Stimulated activated CD4-positive, alpha-beta T cell treated with anti-CD3 and anti-CD28 coated beads, Interleukin-12 subunit alpha, Interleukin-12 subunit beta, amount 100 ng/mL, for 48 hours (primary cell): ENCODE results near the gene QKI.
"Not testable (repeated sequence)": the region's sequence is repeated elsewhere in the genome, so short reads cannot be mapped to it uniquely, and the experiment has no call there.

Source experiments
- DNase-seq, 3 donors: peaks; one replicate each; pipeline ENCODE4 v3.0.0-alpha.2; 2020; ENCODE audit warnings: low read depth in 2 of 3, low spot score in 1 of 3

QKI gene

DNA sequence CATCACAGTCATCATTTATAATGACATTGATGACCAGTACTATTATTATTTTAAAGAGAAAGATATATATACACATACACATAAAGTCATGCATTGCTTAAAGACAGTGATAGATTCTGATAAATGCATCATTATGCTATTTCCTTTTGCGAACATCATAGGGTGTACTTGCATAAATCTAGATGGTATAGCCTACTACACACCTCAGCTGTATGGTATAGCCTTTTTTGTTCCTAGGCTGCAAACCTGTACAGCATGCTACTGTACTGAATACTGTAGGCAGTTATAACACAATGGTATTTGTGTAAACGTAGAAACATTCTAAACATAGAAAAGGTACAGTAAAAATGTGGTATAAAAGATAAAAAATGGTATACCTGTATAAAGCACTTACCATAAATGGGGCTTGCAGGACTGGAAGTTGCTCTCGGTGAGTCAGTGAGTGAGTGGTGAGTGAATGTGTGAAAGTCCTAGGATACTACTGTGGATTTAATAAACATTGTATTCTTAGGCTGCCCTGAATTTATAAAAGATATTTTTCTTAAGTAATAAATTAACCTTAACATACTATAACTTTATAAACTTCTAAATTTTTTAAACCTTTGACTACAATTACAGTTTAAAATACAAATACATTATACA, 23.9 kb downstream of the QKI start:
- DNase-seq, result no peak

DNA sequence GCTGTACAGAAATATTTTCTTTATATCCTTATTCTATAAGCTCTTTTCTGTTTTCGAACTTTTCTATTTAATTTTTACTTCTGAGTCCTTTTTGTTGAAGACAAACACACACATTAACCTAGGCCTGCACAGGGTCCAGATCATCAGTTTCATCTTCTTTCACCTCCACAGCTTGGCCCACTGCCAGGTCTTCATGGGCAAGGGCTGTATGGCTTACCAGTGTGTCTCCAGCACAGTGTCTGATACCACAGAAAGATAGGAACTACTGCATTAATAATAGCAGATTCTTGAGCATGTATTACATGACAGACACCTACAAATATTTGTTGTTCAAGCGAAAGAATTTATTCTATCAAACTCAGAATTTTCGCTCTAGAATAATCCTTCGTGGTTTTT, 24.4 kb downstream of the QKI start:
- DNase-seq, result peak in 2 of 3 donors; percentile 2 to 19

- not testable (repeated sequence) for DNase-seq
Measured at GRCh38 chr6:163439390-163439789, 24.9 kb downstream of the QKI start.

DNA sequence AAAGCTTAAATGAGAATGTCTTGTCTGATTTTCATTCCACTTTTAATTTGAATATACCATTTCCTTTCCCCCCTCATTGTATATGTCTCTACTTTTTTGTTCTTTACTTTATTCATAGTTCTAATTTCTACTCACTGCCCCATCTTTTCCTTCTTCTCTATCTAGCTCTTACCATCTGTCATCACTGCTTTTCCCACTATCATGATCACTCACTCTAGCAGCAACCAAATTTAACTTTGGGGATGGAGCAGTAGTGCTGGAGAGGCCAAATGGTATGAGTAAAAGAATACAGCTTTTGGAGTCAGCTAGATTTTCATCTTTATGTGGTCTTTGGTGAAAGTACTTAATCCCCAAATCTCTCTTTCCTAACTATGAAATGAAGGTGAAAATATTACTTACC, 25.5 kb downstream of the QKI start:
- DNase-seq, result no peak

GRCh38 chr6:163442336-163442735, 27.8 kb downstream of the QKI start:
- no peak for DNase-seq

DNA sequence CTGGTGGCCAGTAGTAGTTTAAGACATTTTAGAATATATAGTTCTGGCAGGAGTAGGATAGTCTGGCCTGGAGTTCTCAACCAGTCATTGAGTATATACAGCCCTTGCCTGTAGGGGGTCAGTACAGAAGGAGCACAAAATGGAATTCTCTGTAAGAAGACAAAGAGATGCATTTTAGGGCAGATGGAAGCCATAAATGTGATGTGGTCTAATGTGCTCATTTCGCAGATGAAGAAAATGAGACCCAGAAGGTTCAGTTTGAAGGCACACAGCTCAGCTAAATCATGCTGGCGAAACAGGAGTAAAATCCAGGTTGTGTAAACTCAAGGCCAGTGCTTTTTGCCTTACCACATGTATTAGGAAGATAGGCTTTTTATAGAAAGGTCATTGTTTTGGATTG, 29.6 kb downstream of the QKI start:
- DNase-seq, result no peak

DNA sequence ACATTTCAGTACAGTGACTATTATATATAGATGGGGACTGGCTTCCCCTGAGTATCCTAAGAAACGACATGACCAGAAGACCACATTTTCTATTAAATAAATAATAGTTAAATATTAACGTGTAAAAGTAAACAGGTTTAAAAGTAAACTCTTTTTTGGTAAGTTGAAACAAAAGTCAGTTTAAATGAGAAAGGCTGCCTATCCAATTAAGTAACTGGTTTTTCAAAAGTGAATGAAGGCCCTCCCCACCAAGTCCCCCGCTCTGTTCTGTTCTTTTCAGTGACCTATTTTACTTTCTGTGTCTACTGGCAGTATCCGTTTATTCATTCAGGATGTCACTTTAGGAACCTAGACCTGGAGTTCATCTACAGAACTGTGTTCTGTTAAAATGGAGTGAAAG, 32.0 kb downstream of the QKI start:
- no peak for DNase-seq

GRCh38 chr6:163449076-163449475, 34.6 kb downstream of the QKI start:
- no peak for DNase-seq

DNA sequence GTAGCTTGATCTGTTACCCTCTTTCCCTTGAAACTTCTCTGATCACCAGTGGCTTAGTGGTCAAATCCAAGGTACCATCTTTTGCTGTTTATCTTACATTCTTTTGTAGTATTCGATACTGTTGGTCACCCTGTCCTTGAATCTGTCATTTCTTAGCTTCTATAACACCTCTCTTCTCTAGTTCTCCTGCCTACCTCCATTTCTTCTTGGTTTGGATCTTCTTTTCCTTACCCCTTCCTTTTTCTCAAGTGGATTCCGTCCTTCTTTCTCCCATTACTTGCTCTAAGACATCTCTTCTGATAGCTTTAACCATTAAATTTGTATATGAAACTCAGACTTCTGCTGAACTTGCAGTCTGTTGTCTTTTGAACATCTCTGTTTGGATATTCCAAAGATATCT, 39.9 kb downstream of the QKI start:
- DNase-seq, result no peak

DNA sequence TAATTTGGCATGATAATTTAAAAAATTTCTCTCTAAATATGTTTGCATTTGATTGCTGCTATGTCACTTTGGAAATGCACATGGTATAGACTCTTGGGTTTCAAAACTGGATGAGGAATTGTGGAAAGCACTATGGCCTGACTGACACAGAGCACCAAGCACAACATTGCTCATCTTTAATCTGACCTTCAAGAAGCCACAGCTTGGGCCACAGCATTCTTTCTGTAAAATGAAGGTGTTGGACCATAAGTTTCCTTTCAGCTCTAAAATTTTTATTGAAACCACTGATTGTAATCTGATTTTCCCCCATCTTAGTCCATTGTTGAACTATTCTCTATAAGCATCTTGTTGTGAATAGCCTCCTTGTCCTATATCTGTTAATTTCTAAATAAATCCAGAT, 41.0 kb downstream of the QKI start:
- DNase-seq, result no peak

DNA sequence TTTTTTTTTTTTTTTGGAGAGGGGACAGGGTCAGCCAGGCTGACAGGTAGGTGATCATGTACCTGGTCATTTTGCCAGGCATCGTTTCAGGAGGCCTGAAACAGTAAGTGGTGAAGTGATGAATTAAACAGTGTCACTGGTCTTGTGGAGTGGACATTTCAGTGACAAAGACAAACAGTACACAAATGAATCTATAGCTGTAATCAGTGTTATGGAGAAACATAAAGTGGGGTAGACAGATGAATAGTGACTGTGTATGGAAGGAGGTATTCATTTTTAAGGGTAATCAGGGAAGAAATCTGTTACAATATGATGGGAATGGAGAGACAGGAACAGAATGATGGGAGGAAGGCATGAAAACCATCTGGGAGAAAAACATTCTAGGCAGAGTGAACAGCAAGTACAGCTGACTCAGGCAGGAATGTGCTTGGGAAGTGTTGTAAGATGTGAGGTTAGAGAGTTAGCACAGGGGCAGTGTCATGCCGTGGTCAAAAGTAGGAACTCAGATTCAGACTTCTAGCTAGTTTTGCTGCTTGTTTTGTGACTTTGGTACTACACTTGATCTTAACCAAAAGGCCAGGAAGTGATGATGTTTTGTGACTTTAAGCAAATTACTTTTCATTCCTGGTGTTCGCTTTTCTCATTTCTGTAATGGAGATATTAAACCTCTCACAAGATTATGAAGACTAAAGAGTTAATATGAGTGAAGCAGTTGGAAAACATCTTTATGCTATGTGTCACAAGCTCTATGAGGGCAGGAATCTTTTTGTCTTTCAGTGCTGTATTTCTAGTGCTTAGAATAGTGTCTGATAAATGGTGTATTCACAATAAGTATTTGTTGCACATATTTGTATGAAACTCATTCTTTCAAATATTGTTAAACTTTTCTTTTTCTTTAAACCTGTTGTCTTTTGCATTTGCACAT, 43.4 kb downstream of the QKI start:
- no peak for DNase-seq

- DNase-seq, result no peak
Measured at GRCh38 chr6:163459007-163459406, 44.5 kb downstream of the QKI start.

DNA sequence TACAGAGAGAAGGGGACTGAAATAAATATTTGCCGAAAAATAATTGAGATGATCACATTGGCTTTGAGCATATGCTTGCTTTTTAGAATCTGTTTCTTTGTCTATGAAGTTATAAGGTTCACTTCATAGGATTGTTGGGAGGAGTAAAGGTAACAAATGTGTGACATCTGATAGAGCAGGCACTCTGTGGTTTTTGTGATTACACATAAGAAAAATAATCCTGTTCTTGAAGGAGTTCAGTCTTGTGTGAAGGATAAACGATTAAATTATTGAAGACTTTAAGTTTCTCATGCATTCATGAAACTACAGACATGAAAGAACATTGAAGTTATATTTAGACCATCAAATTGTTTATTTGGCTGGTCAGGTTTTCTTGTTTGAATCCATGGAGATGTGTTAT, 45.0 kb downstream of the QKI start:
- no peak for DNase-seq

GRCh38 chr6:163460307-163460782, 45.8 kb downstream of the QKI start:
- DNase-seq, result peak in 1 of 3 donors; percentile 23

- no peak for DNase-seq
Measured at GRCh38 chr6:163461696-163462095, 47.2 kb downstream of the QKI start.

GRCh38 chr6:163463180-163463579, 48.7 kb downstream of the QKI start:
- no peak for DNase-seq

- DNase-seq, result no peak
Measured at GRCh38 chr6:163463795-163464194, 49.3 kb downstream of the QKI start.

GRCh38 chr6:163466839-163467390, 52.4 kb downstream of the QKI start:
- DNase-seq, result no peak

DNA sequence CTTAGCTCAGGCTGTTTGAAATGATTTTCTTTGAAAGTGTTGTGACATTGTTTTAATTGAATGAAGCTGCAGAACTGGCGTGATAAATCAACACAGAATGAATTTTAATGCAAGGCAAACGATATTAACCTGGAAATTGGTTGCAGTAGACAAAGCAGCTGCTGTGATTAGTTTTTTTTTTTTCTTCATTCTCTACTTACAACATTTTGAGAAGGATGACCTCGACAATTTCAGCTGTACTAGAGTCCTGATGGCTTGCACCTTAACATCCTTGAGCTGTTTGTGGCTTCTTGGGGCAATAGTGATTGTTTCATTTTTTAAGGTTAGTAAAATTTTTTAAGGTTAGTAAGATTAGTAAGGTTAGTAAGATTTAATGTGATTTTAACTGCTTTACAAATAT, 54.2 kb downstream of the QKI start:
- DNase-seq, result no peak

GRCh38 chr6:163469459-163469985, 55.0 kb downstream of the QKI start:
- no peak for DNase-seq

DNA sequence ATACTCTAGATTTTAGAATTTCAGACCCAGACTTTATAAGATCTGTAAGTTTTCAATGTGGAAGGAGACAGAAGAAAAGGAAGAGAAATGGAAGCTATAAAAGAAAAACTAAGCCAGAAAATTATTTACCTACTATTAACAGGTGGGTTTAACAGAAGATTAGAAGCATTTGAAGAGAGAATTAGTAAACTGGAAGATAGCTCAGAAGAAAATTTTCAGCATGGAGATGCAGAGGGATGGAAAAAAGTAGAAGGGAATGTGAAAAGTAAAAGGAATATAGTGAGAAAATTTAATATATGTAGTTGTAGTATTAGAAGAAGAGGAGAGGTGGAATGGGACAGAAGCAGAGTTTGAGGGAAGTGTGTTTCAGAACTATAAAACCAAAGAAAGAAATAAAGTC, 56.1 kb downstream of the QKI start:
- no peak for DNase-seq

DNA sequence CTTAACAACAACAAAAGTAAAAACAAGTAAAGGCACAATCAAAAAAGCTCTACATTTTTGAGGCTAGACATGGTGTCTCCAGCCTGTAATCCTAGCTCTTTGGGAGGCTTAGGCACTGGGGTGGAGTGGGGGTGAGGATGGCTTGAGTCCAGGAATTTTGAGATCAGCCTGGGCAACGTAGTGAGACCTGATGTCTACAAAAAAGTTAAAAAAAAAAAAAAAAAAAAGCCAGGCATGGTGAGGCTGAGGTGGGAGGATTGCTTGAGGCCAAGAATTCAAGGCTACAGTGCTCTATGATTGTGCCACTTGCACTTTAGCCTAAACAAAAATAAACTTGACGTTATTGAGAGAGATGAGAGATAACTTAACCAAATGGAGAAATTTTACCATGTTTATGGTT, 60.1 kb downstream of the QKI start:
- no peak for DNase-seq
